HL-60 (cell line): ENCODE measurements around the gene WDR37.

Experiments used
- DNase-seq, 2 experiments: peaks; one replicate each; pipeline ENCODE4 v3.0.0-alpha.2; 2010 to 2020; ENCODE audit warnings: low read depth in 1 of 2, low spot score in 1 of 2
- H3K27ac ChIP-seq: fragments of 250-450 bp; sonication (Bioruptor Pico); replicated peaks from 2 replicates; pipeline ENCODE4 v1.5.1; 2020; ENCODE audit warnings: mild to moderate bottlenecking, moderate library complexity
- H3K27me3 ChIP-seq: fragments of 250-450 bp; sonication (Bioruptor Pico); 2 replicates; pipeline ENCODE4 v1.5.1; 2021; ENCODE audit warnings: mild to moderate bottlenecking, moderate library complexity; ENCODE audit not compliant: insufficient read depth, poor library complexity, severe bottlenecking
- H3K4me3 ChIP-seq: replicated peaks from 2 replicates; pipeline ENCODE4 v1.5.1; 2011; ENCODE audit warnings: mild to moderate bottlenecking, control low read depth, low read length; ENCODE audit not compliant: insufficient read depth
- CTCF ChIP-seq: IDR thresholded peaks from one replicate; pipeline ENCODE4 v1.5.1; 2011; ENCODE audit warnings: low read length, control low read depth, inconsistent platforms; ENCODE audit not compliant: insufficient read depth
- GABPA ChIP-seq: IDR thresholded peaks from 2 replicates; pipeline ENCODE4 v1.6.1; 2012; ENCODE audit warnings: low read depth
- POLR2AphosphoS5 ChIP-seq: IDR thresholded peaks from 2 replicates; pipeline ENCODE4 v1.6.1; 2012; ENCODE audit warnings: low read depth
- REST ChIP-seq: IDR thresholded peaks from 2 replicates; pipeline ENCODE4 v1.6.1; 2012; ENCODE audit warnings: low read depth; ENCODE audit not compliant: insufficient replicate concordance
- SPI1 ChIP-seq: IDR thresholded peaks from 2 replicates; pipeline ENCODE4 v1.6.1; 2012; ENCODE audit warnings: low read depth, mild to moderate bottlenecking, borderline replicate concordance

WDR37 gene

DNA sequence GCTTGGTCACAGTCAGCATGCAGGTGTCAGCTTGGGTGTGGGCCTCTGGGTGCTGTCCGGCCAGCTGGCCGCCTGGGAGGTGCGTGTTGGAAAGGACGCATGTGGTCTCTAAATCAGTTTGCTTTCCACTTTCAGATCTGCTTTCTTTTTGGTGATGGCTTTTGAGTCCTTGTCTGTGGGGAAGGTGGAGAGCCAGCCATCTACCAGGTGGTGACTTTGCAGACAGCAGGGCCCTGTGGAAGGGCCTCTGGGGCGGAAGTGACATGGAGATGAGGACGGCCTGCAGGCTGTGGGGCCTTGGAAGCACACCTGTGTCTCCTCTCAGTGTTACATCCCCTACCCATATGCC lies 59.4 kb downstream of the WDR37 start:
- TF ChIP-seq REST (no peak), GABPA (no peak), SPI1 (no peak), POLR2AphosphoS5 (no peak), CTCF (no peak)
- H3K4me3 ChIP-seq = no peak overlapping the region
- no peaks in the 10 kb centered on the region for H3K27me3 ChIP-seq
- no peak overlapping the region for H3K27ac ChIP-seq
- DNase-seq = no peak

DNA sequence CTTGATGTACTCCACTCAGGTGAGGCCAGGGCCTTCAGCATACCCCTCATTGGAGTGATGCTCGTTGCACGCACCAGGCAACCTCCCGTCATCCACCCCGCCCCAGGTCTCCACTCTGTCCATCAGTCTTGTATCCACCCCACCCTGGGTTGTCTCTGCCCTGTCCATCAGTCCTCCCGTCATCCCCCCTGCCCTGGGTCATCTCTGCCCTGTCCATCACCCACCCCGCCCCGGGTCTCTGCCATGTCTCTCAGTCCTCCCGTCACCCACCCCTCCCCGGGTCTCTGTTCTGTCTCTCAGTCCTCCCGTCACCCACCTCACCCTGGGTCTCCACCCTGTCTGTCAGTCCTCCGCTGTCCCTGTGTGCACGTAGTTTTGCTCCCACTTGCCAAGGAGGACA lies 59.9 kb downstream of the WDR37 start:
- DNase-seq = no peak
- no peaks in the 10 kb centered on the region for H3K27me3 ChIP-seq
- H3K27ac ChIP-seq = no peak overlapping the region
- TF ChIP-seq GABPA (no peak), CTCF (no peak), POLR2AphosphoS5 (no peak), REST (no peak), SPI1 (no peak)
- H3K4me3 ChIP-seq = no peak overlapping the region

- TF ChIP-seq GABPA = no peak
- TF ChIP-seq CTCF = no peak
- TF ChIP-seq REST = no peak
- H3K27ac ChIP-seq = no peak overlapping the region
- H3K27me3 ChIP-seq = no peaks in the 10 kb centered on the region
- no peak overlapping the region for H3K4me3 ChIP-seq
- no peak for DNase-seq
These were observed 60.6 kb downstream of the WDR37 start for GRCh38 chr10:1116696-1117280.
